MM.1S (cell line): ENCODE results near the gene GRIK2.

ENCODE experiments used
- DNase-seq: peaks from one replicate; pipeline ENCODE4 v3.0.0-alpha.2; 2015
- H2AFZ ChIP-seq: fragments of 300-600 bp; sonication (generic); 2 replicates; pipeline ENCODE4 v1.6.0; 2016; ENCODE audit warnings: antibody characterized with exemption, low read length
- H3F3A ChIP-seq: fragments of 300-600 bp; sonication (generic); 2 replicates; pipeline ENCODE4 v1.6.1; 2016; ENCODE audit warnings: mild to moderate bottlenecking, antibody characterized with exemption, low read length, moderate library complexity, mixed read lengths; ENCODE audit not compliant: insufficient read depth
- H3K27ac ChIP-seq: fragments of 300-600 bp; sonication (generic); 2 replicates; pipeline ENCODE4 v1.5.1; 2016; ENCODE audit warnings: mild to moderate bottlenecking, low read length
- H3K27me3 ChIP-seq: fragments of 300-600 bp; sonication (generic); replicated peaks from 2 replicates; pipeline ENCODE4 v1.6.0; 2016; ENCODE audit warnings: low read length; ENCODE audit not compliant: insufficient read depth
- H3K36me3 ChIP-seq: fragments of 300-600 bp; sonication (generic); replicated peaks from 2 replicates; pipeline ENCODE4 v1.6.1; 2016; ENCODE audit warnings: mild to moderate bottlenecking, low read length, mixed read lengths; ENCODE audit not compliant: insufficient read depth
- H3K4me1 ChIP-seq: fragments of 300-600 bp; sonication (generic); 2 replicates; pipeline ENCODE4 v1.6.1; 2016; ENCODE audit warnings: low read length, mixed read lengths
- H3K4me2 ChIP-seq: fragments of 300-600 bp; sonication (generic); 2 replicates; pipeline ENCODE4 v1.6.0; 2016; ENCODE audit warnings: low read depth, low read length
- H3K4me3 ChIP-seq: fragments of 300-600 bp; sonication (generic); 2 replicates; pipeline ENCODE4 v1.5.1; 2016; ENCODE audit warnings: low read length, mixed read lengths
- H3K79me2 ChIP-seq: fragments of 300-600 bp; sonication (generic); 2 replicates; pipeline ENCODE4 v1.6.1; 2016; ENCODE audit warnings: mixed run types, low read length, mixed read lengths
- H3K9ac ChIP-seq: fragments of 300-600 bp; sonication (generic); 2 replicates; pipeline ENCODE4 v1.6.1; 2016; ENCODE audit warnings: low read length, mixed read lengths
- H3K9me2 ChIP-seq: fragments of 300-600 bp; sonication (generic); replicated peaks from 2 replicates; pipeline ENCODE4 v1.6.1; 2016; ENCODE audit warnings: mild to moderate bottlenecking, low read length, mixed read lengths; ENCODE audit not compliant: insufficient read depth
- H3K9me3 ChIP-seq: fragments of 300-600 bp; sonication (generic); replicated peaks from 2 replicates; pipeline ENCODE4 v1.6.1; 2016; ENCODE audit warnings: mild to moderate bottlenecking, low read length, mixed read lengths; ENCODE audit not compliant: insufficient read depth
- H4K20me1 ChIP-seq: fragments of 300-600 bp; sonication (generic); 2 replicates; pipeline ENCODE4 v1.6.1; 2016; ENCODE audit warnings: mild to moderate bottlenecking, low read length, moderate library complexity, mixed read lengths; ENCODE audit not compliant: insufficient read depth
- CTCF ChIP-seq: fragments of 300-600 bp; sonication (generic); IDR thresholded peaks from 2 replicates; pipeline ENCODE4 v1.5.1; 2016; ENCODE audit warnings: antibody characterized with exemption, low read length, mixed read lengths
- EZH2 ChIP-seq: fragments of 300-600 bp; sonication (generic); optimal IDR thresholded peaks from 2 replicates; pipeline ENCODE3; 2017; ENCODE audit warnings: low read depth, mild to moderate bottlenecking, antibody characterized with exemption, low read length, mixed read lengths
- EZH2phosphoT487 ChIP-seq: fragments of 300-600 bp; sonication (generic); IDR thresholded peaks from 2 replicates; pipeline ENCODE4 v1.6.1; 2018; ENCODE audit warnings: antibody characterized with exemption, low read length

GRIK2 gene

GRCh38 chr6:101397199-101397598 is 3.7 kb downstream of the GRIK2 start:
- Histone ChIP-seq H3K4me3 (no peak overlapping the region), H3K9me3 (no peaks in the 10 kb centered on the region), H3K9me2 (no peaks in the 10 kb centered on the region), H3K4me2 (no peak overlapping the region), H3K27ac (no peak overlapping the region), H4K20me1 (no peaks in the 10 kb centered on the region), H3K27me3 (no peaks in the 10 kb centered on the region), H2AFZ (no peak overlapping the region), H3K79me2 (no peaks in the 10 kb centered on the region), H3K4me1 (peaks cover 3% of the 10 kb centered on the region; the same call in 1 of the 2 replicates), H3F3A (no peaks in the 10 kb centered on the region), H3K9ac (no peak overlapping the region), H3K36me3 (no peaks in the 10 kb centered on the region)
- no peak for DNase-seq
- no peak for TF ChIP-seq EZH2phosphoT487
- TF ChIP-seq CTCF, result no peak
- no peak for TF ChIP-seq EZH2

- Histone ChIP-seq H3K79me2 (no peaks in the 10 kb centered on the region), H3K4me3 (no peak overlapping the region), H3K9ac (no peak overlapping the region), H4K20me1 (no peaks in the 10 kb centered on the region), H3K27ac (no peak overlapping the region), H3F3A (no peaks in the 10 kb centered on the region), H2AFZ (no peak overlapping the region), H3K9me3 (no peaks in the 10 kb centered on the region), H3K4me1 (no peaks in the 10 kb centered on the region), H3K27me3 (no peaks in the 10 kb centered on the region), H3K4me2 (no peak overlapping the region), H3K9me2 (no peaks in the 10 kb centered on the region), H3K36me3 (no peaks in the 10 kb centered on the region)
- DNase-seq, result no peak
- TF ChIP-seq EZH2phosphoT487 (no peak), CTCF (no peak), EZH2 (no peak)
These were observed 5.5 kb downstream of the GRIK2 start for GRCh38 chr6:101398716-101399615.

- Histone ChIP-seq H2AFZ (no peak overlapping the region), H3K9ac (no peak overlapping the region), H3K27me3 (no peaks in the 10 kb centered on the region)
These were observed 6.2 kb downstream of the GRIK2 start for GRCh38 chr6:101399616-101400162.

More at GRCh38 chr6:101399616-101400162, 6.2 kb downstream of the GRIK2 start:
- H3K79me2 ChIP-seq, result no peaks in the 10 kb centered on the region
- TF ChIP-seq CTCF, result no peak
- TF ChIP-seq EZH2phosphoT487, result no peak
- TF ChIP-seq EZH2, result no peak
- H3F3A ChIP-seq, result no peaks in the 10 kb centered on the region
- H3K27ac ChIP-seq, result no peak overlapping the region
- no peaks in the 10 kb centered on the region for H3K4me1 ChIP-seq
- no peak overlapping the region for H3K4me3 ChIP-seq
- H4K20me1 ChIP-seq, result no peaks in the 10 kb centered on the region
- no peaks in the 10 kb centered on the region for H3K9me2 ChIP-seq
- no peak overlapping the region for H3K4me2 ChIP-seq
- no peak for DNase-seq
- no peaks in the 10 kb centered on the region for H3K36me3 ChIP-seq
- H3K9me3 ChIP-seq, result no peaks in the 10 kb centered on the region
